Measurements from ENCODE around the gene CCDC142.
"Not testable (repeated sequence)": the region's sequence is repeated elsewhere in the genome, so short reads cannot be mapped to it uniquely, and the experiment has no call there.

CCDC142 gene

DNA sequence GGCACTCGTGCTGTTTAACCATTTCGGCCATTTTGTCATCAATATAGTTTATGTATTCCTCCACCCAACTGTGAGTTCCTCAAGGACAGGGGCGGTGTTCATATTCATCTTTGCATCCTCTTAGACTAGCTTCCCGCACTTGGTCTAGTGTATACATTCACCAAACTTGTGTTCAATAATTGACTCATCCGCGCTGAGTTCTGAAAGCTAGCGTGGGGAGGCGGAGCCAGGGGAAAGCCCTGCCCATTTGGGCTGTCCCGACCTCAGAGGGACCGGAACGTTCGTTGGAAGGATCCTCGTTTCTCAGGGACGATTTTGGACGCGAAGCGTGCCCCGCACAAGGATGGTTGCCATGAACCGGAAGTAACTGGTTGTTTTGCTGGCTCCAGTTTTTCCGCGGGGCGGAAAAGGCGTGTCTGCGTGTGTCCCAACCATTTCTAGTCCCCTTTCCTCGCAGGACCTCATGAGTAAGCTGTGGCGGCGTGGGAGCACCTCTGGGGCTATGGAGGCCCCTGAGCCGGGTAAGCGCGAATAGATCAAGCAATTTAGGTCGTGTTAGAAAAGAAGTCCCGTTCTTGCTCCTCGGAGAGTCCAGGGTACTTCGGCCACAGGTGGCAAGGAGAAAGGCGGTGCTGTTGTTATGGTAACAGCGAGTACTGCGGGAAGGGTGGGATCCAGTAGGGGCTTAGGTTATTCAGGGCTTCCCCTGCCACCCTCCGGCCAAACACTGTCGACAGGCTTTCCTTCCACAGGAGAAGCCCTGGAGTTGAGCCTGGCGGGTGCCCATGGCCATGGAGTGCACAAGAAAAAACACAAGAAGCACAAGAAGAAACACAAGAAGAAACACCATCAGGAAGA lies 27.9 kb downstream of the CCDC142 start, which contains the start of gene INO80B:
Gene INO80B, plus strand, starts transcription at position 434 of the 858 bp plus-strand sequence. Its CDS starts 30 bp downstream, at position 464.
- Histone ChIP-seq H3K4me1 (ENCODE audit: control insufficient read depth, insufficient read depth, low read length) (peaks cover 6% of the 10 kb centered on the region), H3K9me3 (ENCODE audit: control insufficient read depth, insufficient read depth, low read length) (no peaks in the 10 kb centered on the region), H3K36me3 (ENCODE audit: control insufficient read depth, insufficient read depth, low read length) (no peaks in the 10 kb centered on the region), H3K9ac (ENCODE audit: low read depth, low read length) (peak within 1 kb of the TSS; percentile 42), H3K27me3 (ENCODE audit: control insufficient read depth, insufficient read depth, low read length) (no peaks in the 10 kb centered on the region), H3K4me3 (ENCODE audit: low read depth, low read length) (peak within 1 kb of the TSS; percentile 84)

GRCh38 chr2:74450570-74451190 lies 32.1 kb downstream of the CCDC142 start:
- Histone ChIP-seq H3K9me3 (ENCODE audit: control insufficient read depth, insufficient read depth, low read length) (no peaks in the 10 kb centered on the region), H3K4me1 (ENCODE audit: control insufficient read depth, insufficient read depth, low read length) (no peaks in the 10 kb centered on the region), H3K36me3 (ENCODE audit: control insufficient read depth, insufficient read depth, low read length) (no peaks in the 10 kb centered on the region), H3K4me3 (ENCODE audit: low read depth, low read length) (no peak overlapping the region), H3K27me3 (ENCODE audit: control insufficient read depth, insufficient read depth, low read length) (no peaks in the 10 kb centered on the region), H3K9ac (ENCODE audit: low read depth, low read length) (no peak overlapping the region)

- H3K4me1 ChIP-seq (ENCODE audit: control insufficient read depth, insufficient read depth, low read length): no peaks in the 10 kb centered on the region
- H3K9ac ChIP-seq (ENCODE audit: low read depth, low read length): no peak overlapping the region
- peaks cover 2% of the 10 kb centered on the region for H3K27me3 ChIP-seq (ENCODE audit: control insufficient read depth, insufficient read depth, low read length)
- H3K36me3 ChIP-seq (ENCODE audit: control insufficient read depth, insufficient read depth, low read length): no peaks in the 10 kb centered on the region
- no peaks in the 10 kb centered on the region for H3K9me3 ChIP-seq (ENCODE audit: control insufficient read depth, insufficient read depth, low read length)
- H3K4me3 ChIP-seq (ENCODE audit: low read depth, low read length): no peak overlapping the region
Observed at GRCh38 chr2:74448771-74449170, 34.0 kb downstream of the CCDC142 start.

DNA sequence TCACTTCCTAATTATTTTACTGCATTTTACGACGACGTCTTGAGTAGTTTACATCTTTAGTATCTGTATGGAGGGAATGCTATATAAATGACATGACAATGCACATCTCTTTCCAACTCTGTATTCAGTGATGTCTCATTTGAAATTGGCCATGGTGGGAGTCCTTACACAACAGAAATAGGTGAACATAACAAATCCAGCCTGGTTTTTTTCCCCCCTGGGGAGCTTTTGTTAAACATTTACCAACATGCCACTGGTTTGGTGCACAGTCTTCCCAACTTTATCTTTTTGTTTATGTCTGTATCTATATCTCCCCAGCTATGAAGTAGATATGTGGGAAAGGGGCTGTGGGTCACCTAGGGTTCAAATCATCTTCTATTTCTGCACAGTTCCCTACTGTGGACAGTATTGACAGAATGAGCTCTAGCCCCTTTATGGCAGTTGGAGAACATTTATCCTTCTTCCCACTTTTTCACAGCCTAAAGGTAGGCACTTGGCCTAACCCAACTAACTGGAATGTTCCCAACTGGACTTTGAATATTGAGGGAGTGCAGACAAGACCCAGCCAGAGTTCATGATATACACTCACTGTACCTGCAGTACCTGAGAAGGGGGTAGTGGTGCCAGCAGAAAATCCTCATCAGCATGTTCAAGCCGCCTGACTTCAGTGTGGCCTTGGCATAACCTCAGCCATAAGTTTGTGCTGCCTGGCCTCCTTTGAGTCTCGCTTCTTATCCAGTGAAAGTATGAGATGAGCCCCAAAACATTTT lies 35.4 kb downstream of the CCDC142 start:
- H3K4me1 ChIP-seq (ENCODE audit: control insufficient read depth, insufficient read depth, low read length): no peaks in the 10 kb centered on the region
- no peaks in the 10 kb centered on the region for H3K36me3 ChIP-seq (ENCODE audit: control insufficient read depth, insufficient read depth, low read length)
- H3K9ac ChIP-seq (ENCODE audit: low read depth, low read length): no peak overlapping the region
- H3K9me3 ChIP-seq (ENCODE audit: control insufficient read depth, insufficient read depth, low read length): no peaks in the 10 kb centered on the region
- H3K27me3 ChIP-seq (ENCODE audit: control insufficient read depth, insufficient read depth, low read length): peaks cover 2% of the 10 kb centered on the region
- H3K4me3 ChIP-seq (ENCODE audit: low read depth, low read length): no peak overlapping the region

GRCh38 chr2:74444498-74445318 lies 38.1 kb downstream of the CCDC142 start:
- Histone ChIP-seq H3K9ac (ENCODE audit: low read depth, low read length) (no peak overlapping the region), H3K4me1 (ENCODE audit: control insufficient read depth, insufficient read depth, low read length) (peaks cover under 1% of the 10 kb centered on the region), H3K27me3 (ENCODE audit: control insufficient read depth, insufficient read depth, low read length) (peaks cover 2% of the 10 kb centered on the region), H3K36me3 (ENCODE audit: control insufficient read depth, insufficient read depth, low read length) (no peaks in the 10 kb centered on the region), H3K4me3 (ENCODE audit: low read depth, low read length) (no peak overlapping the region), H3K9me3 (ENCODE audit: control insufficient read depth, insufficient read depth, low read length) (no peaks in the 10 kb centered on the region)

GRCh38 chr2:74442483-74443297 lies 40.1 kb downstream of the CCDC142 start:
- Histone ChIP-seq H3K4me3 (ENCODE audit: low read depth, low read length) (peak overlapping the region; percentile 91), H3K9ac (ENCODE audit: low read depth, low read length) (peak overlapping the region; percentile 70)
- H3K9me3 ChIP-seq (ENCODE audit: control insufficient read depth, insufficient read depth, low read length); H3K27me3 ChIP-seq (ENCODE audit: control insufficient read depth, insufficient read depth, low read length); H3K36me3 ChIP-seq (ENCODE audit: control insufficient read depth, insufficient read depth, low read length); H3K4me1 ChIP-seq (ENCODE audit: control insufficient read depth, insufficient read depth, low read length): not testable (repeated sequence)

DNA sequence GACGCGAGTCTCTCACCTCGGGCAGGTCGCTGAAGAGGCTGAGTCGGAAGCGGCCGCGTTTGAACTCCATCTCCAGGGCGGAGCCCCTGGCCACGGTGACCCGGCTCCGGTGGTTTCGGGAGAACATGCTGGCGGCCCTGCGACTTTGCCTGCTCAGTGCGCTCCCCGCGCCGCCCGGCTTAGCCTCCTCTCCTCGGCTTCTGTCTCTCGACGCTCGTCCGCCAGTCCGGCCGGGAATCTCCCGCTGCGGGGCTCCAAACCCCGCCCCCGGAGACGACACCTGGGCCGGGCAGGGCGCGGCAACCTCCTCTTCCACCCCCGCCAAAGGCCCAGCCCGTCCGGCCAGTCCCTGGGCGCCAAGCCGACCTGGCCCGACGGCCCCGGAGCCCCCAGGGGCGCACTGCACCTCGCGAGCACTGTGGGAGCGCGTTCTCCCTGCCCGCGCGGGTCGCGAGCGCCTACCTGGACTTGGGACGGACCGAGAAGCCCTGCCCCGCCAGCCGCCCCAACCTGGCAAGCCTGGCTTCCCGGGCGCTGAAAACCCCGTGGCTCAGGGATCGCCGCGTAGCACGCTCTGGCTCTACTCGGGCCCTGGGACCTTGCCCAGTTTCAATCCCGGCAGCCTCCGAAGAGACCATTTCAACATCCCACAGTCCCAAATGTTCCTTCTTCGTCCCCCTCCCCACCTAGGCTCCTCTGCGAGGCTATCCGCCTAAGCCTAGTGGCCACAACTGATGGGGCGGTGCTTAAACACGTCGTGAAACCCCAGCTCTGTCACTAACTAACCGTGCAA lies 40.9 kb downstream of the CCDC142 start, which contains the start of gene RTKN:
Gene RTKN, minus strand, starts transcription at position 248 of the 793 bp plus-strand sequence. Its CDS starts 121 bp downstream, at position 127.
- Histone ChIP-seq H3K27me3 (ENCODE audit: control insufficient read depth, insufficient read depth, low read length) (peaks cover 2% of the 10 kb centered on the region), H3K9me3 (ENCODE audit: control insufficient read depth, insufficient read depth, low read length) (no peaks in the 10 kb centered on the region), H3K4me1 (ENCODE audit: control insufficient read depth, insufficient read depth, low read length) (peaks cover 12% of the 10 kb centered on the region), H3K9ac (ENCODE audit: low read depth, low read length) (peak within 1 kb of the TSS; percentile 84), H3K4me3 (ENCODE audit: low read depth, low read length) (peak within 1 kb of the TSS; percentile 91), H3K36me3 (ENCODE audit: control insufficient read depth, insufficient read depth, low read length) (no peaks in the 10 kb centered on the region)

- Histone ChIP-seq H3K4me1 (ENCODE audit: control insufficient read depth, insufficient read depth, low read length) (peaks cover 17% of the 10 kb centered on the region), H3K9ac (ENCODE audit: low read depth, low read length) (peak overlapping the region; percentile 84)
Observed at GRCh38 chr2:74441170-74441689, 41.6 kb downstream of the CCDC142 start.

DNA sequence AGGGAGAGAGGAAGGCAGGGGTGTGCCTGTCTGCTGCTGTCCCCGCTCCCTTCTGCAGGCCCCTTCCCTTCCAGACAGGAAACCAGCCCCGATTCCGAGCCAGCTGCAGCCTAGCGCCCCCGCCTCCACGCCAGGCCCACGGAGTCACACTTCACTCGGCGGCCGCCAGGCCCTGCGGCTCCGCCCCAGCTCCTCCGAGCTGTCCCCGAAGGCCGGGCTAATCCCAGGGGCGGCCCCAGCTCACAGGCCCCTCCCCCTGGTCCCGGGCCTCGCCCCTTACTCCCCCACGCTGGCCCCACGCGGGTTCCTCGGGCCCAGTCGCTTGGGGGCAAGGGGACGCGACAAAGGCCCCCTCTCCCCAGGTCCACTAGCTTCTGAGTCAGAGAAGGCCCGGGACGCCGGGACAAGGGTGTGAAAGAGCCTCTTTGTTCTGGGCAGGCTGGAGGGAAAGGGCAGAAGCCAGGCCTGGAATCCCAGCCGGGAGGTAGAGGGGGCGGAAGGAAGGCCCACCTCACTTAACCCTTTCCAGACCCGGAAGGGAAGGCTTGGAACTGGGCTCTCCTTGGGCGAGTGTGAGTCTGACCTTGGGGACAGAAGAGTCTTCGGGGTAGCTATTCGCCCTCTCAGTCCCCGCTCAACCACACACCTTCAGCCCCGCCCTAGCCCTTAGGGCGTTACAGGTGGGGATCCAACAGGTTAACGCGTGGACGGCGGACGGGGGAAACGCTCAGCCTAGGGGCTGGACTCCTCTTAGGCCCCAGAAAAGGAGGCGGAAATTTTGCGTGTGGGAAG lies 42.2 kb downstream of the CCDC142 start:
- H3K27me3 ChIP-seq (ENCODE audit: control insufficient read depth, insufficient read depth, low read length): peaks cover 2% of the 10 kb centered on the region
- H3K9ac ChIP-seq (ENCODE audit: low read depth, low read length): peak overlapping the region; percentile 89
- peak overlapping the region; percentile 91 for H3K4me3 ChIP-seq (ENCODE audit: low read depth, low read length)
- no peaks in the 10 kb centered on the region for H3K9me3 ChIP-seq (ENCODE audit: control insufficient read depth, insufficient read depth, low read length)
- H3K36me3 ChIP-seq (ENCODE audit: control insufficient read depth, insufficient read depth, low read length): peaks cover 3% of the 10 kb centered on the region
- peaks cover 17% of the 10 kb centered on the region for H3K4me1 ChIP-seq (ENCODE audit: control insufficient read depth, insufficient read depth, low read length)

More at GRCh38 chr2:74441170-74441689, 41.6 kb downstream of the CCDC142 start:
- Histone ChIP-seq H3K4me3 (ENCODE audit: low read depth, low read length) (peak overlapping the region; percentile 91), H3K36me3 (ENCODE audit: control insufficient read depth, insufficient read depth, low read length) (no peaks in the 10 kb centered on the region), H3K9me3 (ENCODE audit: control insufficient read depth, insufficient read depth, low read length) (no peaks in the 10 kb centered on the region), H3K27me3 (ENCODE audit: control insufficient read depth, insufficient read depth, low read length) (peaks cover 2% of the 10 kb centered on the region)

Measured in iPS-15b (cell line).